Activated CD8-positive, alpha-beta memory T cell treated with anti-CD3 and anti-CD28 coated beads, Interleukin-2, amount 50 U/mL, for 1 hour (primary cell): ENCODE measurements around the gene VILL.
"Not testable (repeated sequence)": the region's sequence is repeated elsewhere in the genome, so short reads cannot be mapped to it uniquely, and the experiment has no call there.

Experiments
- DNase-seq: peaks from one replicate; pipeline ENCODE4 v3.0.0-alpha.2; 2020; ENCODE audit errors: extremely low read depth

Gene VILL

DNA sequence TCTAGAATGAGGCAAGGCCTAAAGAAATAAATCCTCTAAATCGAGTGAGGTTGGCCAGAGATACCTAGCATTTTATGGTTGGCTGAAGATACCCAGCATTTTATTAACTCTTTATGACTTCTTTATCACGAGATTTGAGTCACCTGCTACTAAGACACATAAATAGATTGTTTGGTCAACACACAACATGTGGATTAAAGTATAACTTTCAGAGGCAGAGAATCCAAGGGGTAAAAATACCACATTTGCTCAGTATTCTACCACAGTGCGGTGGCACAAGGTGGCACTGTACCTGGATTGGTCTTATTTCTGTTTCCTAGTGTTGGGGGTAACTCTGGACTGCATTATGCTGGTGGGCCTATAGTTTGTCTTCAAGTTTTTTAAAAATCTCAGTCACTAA is 27.0 kb upstream of the VILL start:
- no peak for DNase-seq

- DNase-seq = no peak
These were observed 26.4 kb upstream of the VILL start for GRCh38 chr3:37964146-37964545.

GRCh38 chr3:37964716-37965115 is 25.9 kb upstream of the VILL start:
- no peak for DNase-seq

DNA sequence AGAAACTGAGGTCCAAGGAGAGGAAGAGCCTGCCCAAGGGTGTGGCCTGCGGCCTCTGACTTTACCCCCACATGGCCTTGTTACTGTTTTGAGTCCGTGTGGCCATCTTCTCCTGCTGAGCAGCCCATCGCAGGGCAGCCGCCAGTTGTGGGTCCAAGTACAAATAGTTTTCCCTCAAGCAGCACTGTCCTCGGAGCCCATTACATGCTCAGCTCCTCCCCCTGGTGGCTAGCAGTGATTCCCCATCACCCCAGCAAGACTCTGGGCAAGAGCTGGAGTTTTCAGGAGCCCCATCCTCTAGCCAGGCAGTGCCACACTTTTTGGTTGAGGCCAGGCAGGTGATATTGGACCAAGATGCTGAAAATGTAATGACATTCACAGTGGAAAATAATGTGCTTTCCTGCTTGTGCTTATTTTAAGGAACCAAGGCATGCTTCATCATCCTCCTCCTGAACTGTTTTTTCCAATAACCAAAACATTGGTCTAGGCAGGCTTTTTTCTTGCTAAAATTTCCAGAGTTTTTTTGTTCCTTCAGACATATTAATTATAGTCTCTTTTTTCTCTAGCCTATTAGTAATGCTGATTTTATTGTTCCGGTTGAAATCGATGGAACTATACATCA is 23.2 kb upstream of the VILL start:
- DNase-seq = peak; percentile 8

DNA sequence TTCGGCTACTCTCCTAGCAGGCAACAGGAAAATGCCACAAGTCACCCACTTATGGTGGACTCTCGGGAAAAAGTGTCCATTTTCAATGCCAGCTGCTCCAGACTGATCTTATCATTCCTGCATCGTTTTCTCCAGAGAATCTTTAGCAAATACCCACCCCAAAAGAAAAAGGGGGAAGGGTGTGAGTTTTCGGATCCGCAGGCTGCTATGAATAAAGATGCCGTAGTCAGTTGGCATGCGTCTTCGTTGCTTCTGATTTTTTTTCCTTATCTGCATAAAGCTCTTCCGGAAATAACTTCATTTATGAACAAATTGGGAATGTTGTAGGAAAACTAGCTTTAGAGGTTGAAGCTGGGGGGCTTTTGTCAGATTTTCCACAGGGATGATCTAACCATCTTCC is 22.4 kb upstream of the VILL start:
- DNase-seq = no peak

DNA sequence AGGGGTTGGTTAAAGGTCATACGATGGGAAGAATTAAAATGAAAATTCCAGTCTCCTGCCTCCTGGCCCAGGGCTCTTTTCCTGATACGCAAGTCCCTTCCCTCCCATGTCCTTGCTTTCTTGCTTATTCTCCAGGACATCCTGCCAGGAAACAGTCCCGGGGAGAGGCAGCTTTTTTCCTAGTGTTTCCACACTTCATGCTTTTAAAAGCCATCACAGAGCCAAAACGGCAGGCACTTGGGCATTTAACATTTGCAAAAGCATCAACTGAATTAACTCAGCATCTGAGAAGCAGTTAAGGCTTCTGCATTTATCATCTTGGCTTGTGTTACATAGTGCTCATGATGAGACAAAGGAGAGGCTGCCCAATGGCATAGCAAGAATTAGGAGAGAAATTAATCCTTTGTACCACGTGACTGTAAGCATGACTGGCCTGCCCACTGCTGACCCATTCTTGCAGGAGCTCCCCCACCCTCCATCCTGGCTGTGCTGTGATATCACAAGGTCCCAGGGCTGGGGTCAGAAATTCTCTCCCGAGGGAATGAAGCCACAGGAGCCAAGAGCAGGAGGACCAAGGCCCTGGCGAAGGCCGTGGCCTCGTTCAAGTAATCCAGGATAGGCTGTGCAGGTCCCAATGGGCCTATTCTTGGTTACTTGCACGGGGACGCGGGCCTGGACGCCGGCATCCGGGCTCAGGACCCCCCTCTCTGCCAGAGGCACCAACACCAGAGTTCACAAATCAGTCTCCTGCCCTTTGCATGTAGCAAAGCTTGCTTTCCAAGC is 21.6 kb upstream of the VILL start:
- no peak for DNase-seq

DNA sequence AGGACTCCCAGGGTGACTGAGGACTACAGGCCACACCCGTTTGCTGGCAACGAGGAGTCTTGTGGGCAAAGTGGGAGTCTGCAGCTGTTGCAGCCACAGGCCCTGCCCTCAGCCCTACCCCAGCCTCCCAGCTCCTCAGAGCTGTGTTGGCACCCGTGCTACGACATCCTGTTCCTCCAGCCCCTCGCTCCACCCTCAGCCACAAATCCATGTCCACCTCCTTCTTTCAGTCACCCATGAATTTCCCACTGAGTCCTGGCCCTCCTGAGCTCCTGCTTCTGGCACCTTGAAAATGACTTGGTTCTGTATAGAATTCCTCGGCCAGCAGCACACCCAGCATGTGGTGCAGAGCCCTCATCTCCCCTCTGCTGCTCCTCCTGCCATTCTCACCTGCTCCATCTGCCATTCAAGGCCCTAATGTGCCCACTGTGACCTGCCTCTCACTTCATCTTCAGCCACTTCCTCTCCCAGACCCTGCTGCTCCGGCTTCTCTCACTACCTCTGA is 20.9 kb upstream of the VILL start:
- DNase-seq = no peak

GRCh38 chr3:37970802-37971201 is 19.8 kb upstream of the VILL start:
- DNase-seq = no peak

DNA sequence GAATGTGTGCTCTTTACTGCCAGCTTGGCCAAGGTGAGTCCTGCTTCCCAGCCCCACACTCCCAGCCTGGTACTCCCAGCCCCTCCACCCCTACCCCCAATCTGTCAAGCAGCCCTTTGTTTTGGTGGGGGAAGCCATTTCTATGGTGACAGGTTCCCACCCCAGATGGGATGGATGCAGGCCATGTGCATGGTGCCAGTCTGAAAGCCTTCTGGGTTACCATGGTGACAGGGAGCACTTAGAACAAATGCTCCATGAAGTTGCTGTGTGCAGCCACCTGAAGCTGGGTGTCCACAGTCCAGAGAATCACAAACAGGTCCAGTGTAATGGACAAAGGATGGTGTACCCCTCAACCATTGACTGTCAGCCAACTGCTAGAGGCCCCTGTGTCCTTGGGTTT is 19.1 kb upstream of the VILL start:
- DNase-seq = no peak

- not testable (repeated sequence) for DNase-seq
These were observed 18.5 kb upstream of the VILL start for GRCh38 chr3:37972056-37972455.

DNA sequence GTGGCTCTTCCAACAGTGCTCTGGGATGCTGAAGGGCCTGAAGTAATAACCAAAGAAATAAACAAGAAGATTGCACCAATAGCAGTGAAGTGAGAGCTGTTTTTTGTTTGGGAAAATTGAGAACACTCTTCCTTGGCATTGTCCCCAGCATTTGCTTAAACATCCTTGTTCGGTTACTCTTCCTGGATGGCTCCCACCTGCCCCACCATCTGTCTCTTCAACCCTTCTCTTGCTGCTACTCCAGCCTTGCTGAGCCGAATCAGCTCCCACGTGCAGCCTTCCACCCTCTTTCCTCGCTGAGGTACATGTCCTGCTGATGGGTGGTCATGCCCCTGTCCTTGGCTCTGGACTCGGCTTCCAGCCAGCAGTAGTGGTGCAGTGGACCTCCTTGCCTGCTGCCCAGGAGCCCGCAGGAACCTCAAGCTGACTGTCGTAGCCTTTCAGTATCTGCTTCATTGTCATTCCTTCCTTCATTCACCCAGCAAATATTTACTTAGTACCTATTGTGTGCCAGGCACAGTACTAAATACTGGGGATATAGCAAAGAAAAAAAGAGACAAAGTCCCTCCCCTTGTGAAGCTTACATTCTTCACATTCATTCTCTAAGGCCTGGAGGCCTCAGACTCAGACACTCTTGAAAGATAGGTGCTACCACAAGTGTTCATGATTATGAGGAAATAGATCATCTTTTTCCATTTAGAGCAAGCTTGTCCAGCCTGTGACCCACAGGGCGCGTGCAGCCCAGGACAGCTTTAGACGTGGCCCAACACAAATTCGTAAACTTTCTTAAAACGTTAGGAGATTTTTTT is 17.1 kb upstream of the VILL start:
- DNase-seq = no peak

DNA sequence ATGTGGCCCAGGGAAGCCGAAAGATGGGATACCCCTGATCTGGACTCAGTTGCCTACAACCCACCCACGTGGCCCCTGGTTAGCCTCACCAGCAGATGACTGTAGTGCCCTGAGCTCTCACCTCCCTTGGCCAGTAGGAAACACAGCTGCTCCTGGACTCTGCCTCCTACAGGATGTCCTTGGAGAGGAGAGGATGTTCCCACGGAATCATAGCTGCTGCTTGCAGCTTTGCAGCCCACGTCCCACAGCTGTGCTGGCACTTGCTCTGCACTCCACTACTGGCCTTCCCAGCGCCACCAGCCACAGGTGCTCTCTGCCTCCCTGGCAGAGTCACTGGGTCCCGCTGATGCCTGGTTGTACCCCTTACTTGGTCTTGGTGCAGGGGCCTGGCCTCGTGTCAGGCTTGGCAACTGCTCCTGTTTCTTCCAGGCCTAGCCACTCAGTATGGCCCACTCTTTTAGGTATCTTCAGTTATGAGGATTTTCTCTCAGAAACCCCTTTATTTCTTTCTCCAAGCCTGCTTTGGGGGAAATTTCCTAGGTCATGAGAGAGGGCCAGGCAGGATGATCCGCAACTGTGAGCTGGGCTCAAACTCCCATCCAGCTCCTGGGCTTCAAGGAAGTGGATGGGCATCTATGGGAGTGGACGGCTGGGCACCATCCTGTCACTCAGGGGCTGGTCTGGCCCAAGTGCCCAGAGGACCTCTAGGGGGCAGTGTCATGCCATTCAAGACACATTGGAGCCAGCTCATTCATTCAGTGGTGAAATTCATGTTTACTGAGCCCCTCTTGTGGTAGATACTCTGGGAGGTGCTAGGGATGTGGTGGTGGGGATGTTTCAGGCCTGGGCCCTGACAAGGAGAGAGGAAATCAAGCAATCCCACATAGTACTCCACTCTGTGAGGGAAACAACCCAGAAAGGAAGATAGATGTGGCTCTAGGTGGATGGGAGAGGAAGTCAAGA is 16.2 kb upstream of the VILL start:
- DNase-seq = peak; percentile 30

DNA sequence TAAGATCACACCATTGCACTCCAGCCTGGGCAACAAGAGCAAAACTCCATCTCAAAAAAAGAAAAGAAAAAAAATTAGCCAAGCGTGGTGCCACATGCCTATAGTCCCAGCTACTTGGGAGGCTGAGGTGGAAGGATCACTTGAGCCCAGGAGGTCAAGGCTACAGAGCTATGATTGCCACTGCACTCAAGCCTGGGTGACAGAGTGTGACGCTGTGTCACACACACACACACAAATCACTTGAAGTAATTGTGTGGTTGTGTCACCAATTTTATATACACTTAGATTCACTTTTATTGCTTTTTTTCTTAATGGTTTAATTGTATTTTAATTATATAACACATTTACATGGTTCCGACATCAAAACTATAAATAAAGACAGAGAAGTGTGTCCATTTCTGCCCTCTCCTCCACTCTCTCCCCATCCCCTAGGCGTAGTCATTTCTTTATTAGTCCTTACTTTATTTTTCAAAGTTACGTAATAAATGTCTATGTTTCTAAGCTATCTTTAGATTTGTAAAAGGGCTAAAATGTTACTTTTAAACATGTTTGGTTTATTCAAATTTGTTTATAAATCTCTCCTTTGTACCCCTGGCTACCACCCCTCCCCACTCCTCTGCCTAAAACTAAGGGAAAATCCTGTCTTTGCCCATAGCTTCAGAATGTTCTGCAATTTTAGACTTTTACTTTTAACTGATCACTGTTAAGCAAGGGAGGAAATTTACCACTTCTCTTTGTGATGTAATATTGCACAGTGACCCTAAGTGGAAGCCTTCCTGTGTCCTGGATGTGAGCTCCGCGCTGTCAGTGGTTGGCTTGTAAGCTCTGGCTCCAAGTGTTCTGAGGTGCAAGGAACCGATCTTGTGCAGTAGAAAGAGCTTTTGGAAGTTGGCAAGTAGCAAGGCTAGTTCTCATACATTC is 10.8 kb upstream of the VILL start:
- DNase-seq = no peak

DNA sequence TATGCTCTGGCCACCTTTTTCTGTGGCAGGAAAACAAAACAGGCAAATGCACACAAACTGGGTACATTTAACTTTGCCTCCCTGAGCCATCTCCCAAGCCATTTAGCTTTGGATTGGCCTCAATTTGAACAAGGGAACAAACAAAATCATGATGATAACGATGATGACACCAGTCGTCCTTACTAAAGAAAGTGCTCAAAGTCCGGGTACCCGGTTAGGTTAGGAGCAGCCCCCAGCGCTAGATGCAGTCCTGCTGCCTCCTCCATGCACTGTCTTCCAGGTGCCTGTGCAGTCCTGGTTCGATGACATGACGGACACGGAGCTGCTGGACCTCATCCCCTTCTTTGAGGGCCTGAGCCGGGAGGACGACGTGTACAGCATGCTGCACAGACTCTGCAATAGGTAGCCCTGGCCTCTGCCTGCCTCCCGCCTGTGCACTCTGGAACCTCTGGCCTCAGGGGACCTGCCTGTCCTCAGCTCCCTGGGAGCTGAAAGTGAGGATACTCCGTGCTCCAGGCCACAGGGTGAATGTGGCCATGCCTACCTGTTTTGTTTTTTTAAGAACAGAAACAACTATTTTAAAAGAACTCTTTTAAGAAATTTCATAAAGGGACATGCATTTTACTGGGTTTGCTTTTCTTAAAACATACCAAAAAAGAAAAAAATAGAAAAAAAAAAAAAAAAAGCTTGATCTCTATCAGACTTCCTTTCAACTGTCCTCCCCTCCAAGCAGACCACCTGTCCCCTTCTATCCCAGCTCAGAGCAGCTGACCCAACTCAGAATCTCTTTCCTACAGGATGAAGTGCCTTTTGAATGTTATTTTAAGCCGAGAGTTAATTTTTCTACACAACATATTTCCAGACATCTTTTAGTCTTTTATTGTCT is 9.9 kb upstream of the VILL start:
- no peak for DNase-seq

GRCh38 chr3:37981348-37981664 is 9.3 kb upstream of the VILL start:
- no peak for DNase-seq

- DNase-seq = no peak
These were observed 8.3 kb upstream of the VILL start for GRCh38 chr3:37982331-37982730.

DNA sequence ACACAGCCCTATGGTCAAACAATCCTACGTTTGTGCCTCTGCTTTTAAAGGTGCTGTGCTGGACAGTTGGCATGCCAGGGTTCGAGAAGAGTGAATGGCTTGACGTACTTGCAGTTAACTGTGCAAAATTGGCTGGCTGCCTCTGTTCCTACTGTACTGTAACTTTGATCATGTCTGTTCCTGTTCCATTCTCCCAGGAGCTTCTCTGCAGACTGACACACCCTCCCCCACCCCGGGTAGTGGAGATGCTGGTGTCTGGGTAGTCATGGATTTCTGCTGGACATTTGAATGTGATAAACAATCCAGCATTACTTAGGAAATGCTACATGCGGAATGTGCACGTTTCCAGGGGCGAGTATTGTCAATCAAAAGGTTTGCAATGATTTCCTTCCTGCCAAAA is 6.5 kb upstream of the VILL start:
- DNase-seq = no peak

DNA sequence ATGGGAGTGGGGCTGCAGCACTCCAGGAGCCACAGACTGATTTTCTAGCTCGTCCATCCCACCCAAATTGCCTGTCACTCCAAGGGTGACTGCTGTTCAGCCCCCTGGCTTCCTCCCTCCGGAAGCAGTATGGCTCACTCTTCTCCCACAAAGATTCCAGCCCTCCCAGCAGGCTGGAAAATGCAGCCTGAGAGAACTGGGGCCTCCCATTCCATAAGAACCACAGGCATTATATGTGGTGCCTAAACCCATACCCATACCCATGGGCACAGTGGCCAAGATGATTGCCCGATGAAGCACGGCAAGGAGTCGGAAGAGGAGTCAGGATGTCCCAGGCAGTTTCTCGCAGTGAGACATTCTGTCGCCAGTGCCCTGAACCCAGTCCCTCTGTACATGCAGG is 6.0 kb upstream of the VILL start:
- DNase-seq = no peak

GRCh38 chr3:37985637-37986320 is 4.8 kb upstream of the VILL start:
- DNase-seq = no peak
